Activated naive CD8-positive, alpha-beta T cell treated with anti-CD3 and anti-CD28 coated beads, Interleukin-2, amount 50 U/mL, for 24 hours (primary cell): ENCODE results near the gene KRTAP24-1.

Source experiments
- ATAC-seq: fragments of 150-1000 bp; cut with Tn5 transposase; one replicate; pipeline ENCODE4 v1.10.0; 2021
- DNase-seq: peaks from one replicate; pipeline ENCODE4 v3.0.0; 2021
- H3K27ac Mint-ChIP-seq: one replicate; pipeline ENCODE4 v1.8.0; 2021; ENCODE audit warnings: mild to moderate bottlenecking, mixed read lengths
- H3K27me3 Mint-ChIP-seq: one replicate; pipeline ENCODE4 v1.8.0; 2021; ENCODE audit warnings: mixed read lengths
- H3K36me3 Mint-ChIP-seq: one replicate; pipeline ENCODE4 v1.8.0; 2021; ENCODE audit warnings: low read depth, mixed read lengths
- H3K4me1 Mint-ChIP-seq: one replicate; pipeline ENCODE4 v1.8.0; 2021; ENCODE audit warnings: mixed read lengths
- H3K4me3 Mint-ChIP-seq: one replicate; pipeline ENCODE4 v1.8.0; 2021; ENCODE audit warnings: mild to moderate bottlenecking, moderate library complexity, mixed read lengths
- H3K9me3 Mint-ChIP-seq: one replicate; pipeline ENCODE4 v1.8.0; 2021; ENCODE audit warnings: mixed read lengths

The KRTAP24-1 gene

DNA sequence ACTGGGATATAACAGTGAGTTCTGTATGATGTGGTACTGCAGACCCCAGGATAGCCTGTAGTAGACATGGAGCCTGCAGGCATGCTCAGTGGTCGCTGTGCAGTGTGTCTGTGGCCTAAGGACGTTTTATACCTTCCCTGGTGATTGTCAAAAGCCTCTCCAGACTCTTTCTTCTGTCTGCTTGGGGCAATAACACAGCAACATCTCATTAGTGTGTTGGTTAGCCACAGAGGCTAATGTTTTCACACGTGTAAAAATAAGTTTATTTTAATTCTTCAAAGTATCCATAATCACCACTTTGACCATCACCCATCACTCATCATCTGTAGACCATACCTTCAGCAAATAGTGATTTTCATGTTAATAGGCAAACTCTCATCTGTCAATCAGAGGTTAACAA lies at the start of gene KRTAP24-1:
TSS of gene KRTAP24-1 (minus strand) at position 101 of the 400 bp plus-strand sequence. CDS start at position 83, 18 bp downstream.
- no peaks in the 10 kb centered on the region for H3K27me3 Mint-ChIP-seq
- DNase-seq (no peak), ATAC-seq (no peak)
- no peaks in the 10 kb centered on the region for H3K36me3 Mint-ChIP-seq
- H3K27ac Mint-ChIP-seq = no peak within 1 kb of the TSS
- H3K9me3 Mint-ChIP-seq = no peaks in the 10 kb centered on the region
- H3K4me3 Mint-ChIP-seq = no peak within 1 kb of the TSS
- no peaks in the 10 kb centered on the region for H3K4me1 Mint-ChIP-seq

GRCh38 chr21:30329203-30329875 lies 46.6 kb upstream of the KRTAP24-1 start:
- Mint-ChIP-seq H3K27ac (no peak overlapping the region), H3K36me3 (no peaks in the 10 kb centered on the region), H3K4me3 (no peak overlapping the region), H3K4me1 (no peaks in the 10 kb centered on the region), H3K27me3 (no peaks in the 10 kb centered on the region), H3K9me3 (peaks cover 4% of the 10 kb centered on the region)
- no peak for DNase-seq
- ATAC-seq = no peak

GRCh38 chr21:30326390-30326789 lies 43.6 kb upstream of the KRTAP24-1 start:
- no peaks in the 10 kb centered on the region for H3K4me1 Mint-ChIP-seq
- H3K4me3 Mint-ChIP-seq = no peak overlapping the region
- no peaks in the 10 kb centered on the region for H3K27me3 Mint-ChIP-seq
- DNase-seq = no peak
- H3K27ac Mint-ChIP-seq = no peak overlapping the region
- no peak for ATAC-seq
- H3K36me3 Mint-ChIP-seq = no peaks in the 10 kb centered on the region
- H3K9me3 Mint-ChIP-seq = peaks cover 4% of the 10 kb centered on the region

DNA sequence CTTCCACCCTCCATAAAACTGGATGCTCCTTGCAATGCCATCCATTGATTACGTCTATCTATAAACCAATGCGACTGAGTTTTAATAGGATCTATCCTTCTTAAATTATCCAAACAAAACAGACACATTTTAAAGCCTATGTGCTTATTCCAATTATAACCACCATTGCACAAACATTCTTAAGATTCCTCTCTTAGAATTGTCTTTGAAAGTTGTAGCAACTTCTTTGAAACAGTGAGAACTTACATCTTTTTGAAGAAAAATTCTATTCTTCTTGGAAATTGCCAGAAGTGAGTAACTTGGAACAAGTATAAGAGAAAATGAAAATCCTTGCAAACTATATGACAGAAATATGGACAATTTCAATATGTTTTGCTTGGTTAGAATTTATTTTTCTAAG lies 37.5 kb upstream of the KRTAP24-1 start, which contains the start of gene KRTAP26-1:
TSS of gene KRTAP26-1 (minus strand) at position 101 of the 400 bp plus-strand sequence. CDS start 280 bp downstream, outside the sequence.
- H3K4me1 Mint-ChIP-seq = no peaks in the 10 kb centered on the region
- no peak for DNase-seq
- H3K27ac Mint-ChIP-seq = no peak within 1 kb of the TSS
- H3K36me3 Mint-ChIP-seq = no peaks in the 10 kb centered on the region
- no peak within 1 kb of the TSS for H3K4me3 Mint-ChIP-seq
- ATAC-seq = no peak
- no peaks in the 10 kb centered on the region for H3K27me3 Mint-ChIP-seq
- H3K9me3 Mint-ChIP-seq = no peaks in the 10 kb centered on the region

- H3K4me1 Mint-ChIP-seq = no peaks in the 10 kb centered on the region
- no peaks in the 10 kb centered on the region for H3K9me3 Mint-ChIP-seq
- no peak overlapping the region for H3K27ac Mint-ChIP-seq
- DNase-seq (no peak), ATAC-seq (no peak)
- H3K27me3 Mint-ChIP-seq = no peaks in the 10 kb centered on the region
- H3K4me3 Mint-ChIP-seq = no peak overlapping the region
- H3K36me3 Mint-ChIP-seq = no peaks in the 10 kb centered on the region
Measured at GRCh38 chr21:30315701-30316100, 33.0 kb upstream of the KRTAP24-1 start.

- ATAC-seq (no peak), DNase-seq (no peak)
- Mint-ChIP-seq H3K27me3 (peaks cover 3% of the 10 kb centered on the region), H3K27ac (no peak overlapping the region), H3K36me3 (no peaks in the 10 kb centered on the region), H3K9me3 (peaks cover 4% of the 10 kb centered on the region), H3K4me1 (no peaks in the 10 kb centered on the region), H3K4me3 (no peak overlapping the region)
Measured at GRCh38 chr21:30306884-30307283, 24.1 kb upstream of the KRTAP24-1 start.

DNA sequence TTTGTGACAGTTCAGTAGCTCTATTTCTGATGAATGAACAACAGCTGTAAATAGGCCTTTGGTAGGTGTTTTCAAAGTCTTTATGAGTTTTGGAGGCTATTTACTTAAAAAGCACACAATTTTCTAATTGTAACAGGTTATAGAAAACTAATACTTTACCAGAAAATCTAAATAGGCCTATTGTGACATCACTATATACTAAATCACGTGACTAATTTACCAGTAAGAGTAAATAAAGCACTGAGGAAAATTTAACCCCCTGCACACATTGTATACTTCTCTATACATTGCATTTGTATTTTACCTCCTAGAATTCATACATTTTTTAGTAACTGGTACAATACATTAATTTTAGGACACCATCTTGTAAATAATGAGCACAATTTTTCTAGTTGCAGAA lies 22.4 kb upstream of the KRTAP24-1 start:
- Mint-ChIP-seq H3K36me3 (no peaks in the 10 kb centered on the region), H3K4me1 (no peaks in the 10 kb centered on the region), H3K27ac (no peak overlapping the region), H3K4me3 (no peak overlapping the region), H3K9me3 (peaks cover 4% of the 10 kb centered on the region), H3K27me3 (peaks cover 3% of the 10 kb centered on the region)
- no peak for ATAC-seq
- no peak for DNase-seq

DNA sequence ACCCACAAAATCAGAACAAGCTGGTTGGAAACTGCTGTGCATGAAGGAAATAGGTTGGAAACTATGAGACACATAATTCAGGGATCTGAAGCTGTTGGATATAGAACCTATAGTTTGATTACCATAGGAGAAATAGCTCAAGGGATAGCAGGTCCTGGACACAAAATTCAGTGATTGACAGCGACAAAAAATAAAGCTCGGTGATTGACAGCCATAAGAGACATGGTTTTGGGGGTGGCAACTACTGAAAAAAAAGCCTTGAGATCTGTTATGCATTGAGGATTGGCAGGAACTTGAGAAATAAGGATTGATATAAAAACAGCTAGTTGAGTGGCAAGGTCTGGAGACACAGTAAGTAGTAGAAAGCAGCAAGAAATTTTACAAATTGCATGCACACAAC lies 6.5 kb upstream of the KRTAP24-1 start, which contains the start of gene KRTAP25-1:
TSS of gene KRTAP25-1 (minus strand) at position 300 of the 400 bp plus-strand sequence. CDS start at position 276, 24 bp downstream.
- no peak within 1 kb of the TSS for H3K4me3 Mint-ChIP-seq
- H3K27me3 Mint-ChIP-seq = no peaks in the 10 kb centered on the region
- H3K9me3 Mint-ChIP-seq = no peaks in the 10 kb centered on the region
- no peaks in the 10 kb centered on the region for H3K36me3 Mint-ChIP-seq
- DNase-seq (no peak), ATAC-seq (no peak)
- H3K27ac Mint-ChIP-seq = no peak within 1 kb of the TSS
- H3K4me1 Mint-ChIP-seq = no peaks in the 10 kb centered on the region

DNA sequence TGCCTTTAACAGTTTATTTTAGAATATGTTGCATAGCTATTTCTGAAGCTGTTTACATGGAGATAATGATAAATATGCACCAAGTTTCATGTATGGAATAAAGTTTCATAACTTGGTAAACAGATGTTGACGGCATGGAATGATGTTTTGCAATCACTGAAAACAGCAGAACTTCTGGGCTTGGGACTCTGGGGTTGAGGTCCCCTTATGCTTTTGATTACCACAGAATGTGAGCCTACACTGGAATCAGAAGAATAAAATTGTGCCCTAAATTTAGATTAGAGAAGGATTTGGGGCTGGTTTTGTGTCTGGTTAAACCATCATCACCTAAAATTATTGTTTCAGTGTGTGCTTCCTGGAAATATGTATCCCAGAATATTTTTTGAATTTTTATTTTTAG lies 11.1 kb downstream of the KRTAP24-1 start:
- Mint-ChIP-seq H3K4me1 (no peaks in the 10 kb centered on the region), H3K4me3 (no peak overlapping the region), H3K27me3 (no peaks in the 10 kb centered on the region), H3K9me3 (no peaks in the 10 kb centered on the region), H3K36me3 (no peaks in the 10 kb centered on the region), H3K27ac (no peak overlapping the region)
- ATAC-seq (no peak), DNase-seq (no peak)

DNA sequence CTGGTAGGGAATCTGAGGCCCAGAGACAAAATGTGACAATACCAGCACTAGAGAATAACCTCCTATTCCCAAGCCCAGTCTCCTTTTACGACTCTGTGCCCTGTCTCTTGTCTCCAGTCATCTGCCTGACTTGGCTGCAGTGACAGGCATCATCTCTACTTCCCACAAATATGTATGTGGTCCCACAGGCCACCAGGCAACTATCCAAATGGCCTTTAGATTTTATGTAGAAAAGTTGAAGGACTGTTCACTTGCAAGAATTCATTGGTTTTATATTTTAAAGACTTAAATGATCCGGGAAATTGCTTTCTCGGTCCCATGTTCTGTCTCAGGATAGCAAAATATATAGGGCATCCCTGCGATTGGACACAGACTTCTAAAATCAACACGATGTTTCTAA lies 11.6 kb downstream of the KRTAP24-1 start:
- no peak for ATAC-seq

DNA sequence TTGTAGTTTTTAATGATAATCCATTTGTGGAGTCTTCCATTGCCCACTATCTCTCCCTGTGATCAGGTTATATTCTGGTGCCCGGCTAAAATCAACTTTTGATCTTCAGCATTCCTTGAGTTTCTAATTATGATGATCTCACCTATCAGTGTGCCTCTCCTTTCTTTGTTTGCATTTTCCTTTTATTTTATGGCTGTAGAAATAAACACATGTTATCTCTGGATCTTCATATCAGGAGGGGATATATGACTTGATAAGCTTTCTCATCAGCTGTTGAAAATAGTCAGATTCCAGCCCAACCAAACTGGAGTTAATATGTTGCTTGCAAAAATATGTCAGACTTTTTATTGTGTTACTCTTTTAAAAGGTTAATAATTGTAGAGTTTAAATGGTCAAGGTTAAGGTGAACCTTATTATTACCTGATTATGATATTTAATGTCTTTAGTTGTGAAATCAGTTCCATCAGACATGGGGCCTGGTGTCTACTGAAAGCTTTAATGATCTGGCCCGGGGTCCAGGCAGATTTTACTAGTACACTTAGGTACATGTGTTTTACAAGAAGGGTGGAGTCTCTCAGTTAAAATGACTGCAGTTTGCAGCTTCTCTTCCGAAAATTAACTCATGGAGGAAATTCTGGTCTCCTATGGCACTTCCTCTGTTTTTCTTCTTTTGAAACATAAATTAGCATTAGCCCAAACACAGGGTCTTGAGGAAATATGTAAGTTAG lies 12.8 kb downstream of the KRTAP24-1 start:
- ATAC-seq (no peak), DNase-seq (no peak)
- Mint-ChIP-seq H3K27ac (no peak overlapping the region), H3K9me3 (no peaks in the 10 kb centered on the region), H3K4me3 (no peak overlapping the region), H3K4me1 (no peaks in the 10 kb centered on the region), H3K27me3 (no peaks in the 10 kb centered on the region), H3K36me3 (no peaks in the 10 kb centered on the region)

More for the DNA sequence above, 11.6 kb downstream of the KRTAP24-1 start:
- Mint-ChIP-seq H3K27ac (no peak overlapping the region), H3K4me3 (no peak overlapping the region), H3K4me1 (no peaks in the 10 kb centered on the region), H3K27me3 (no peaks in the 10 kb centered on the region), H3K9me3 (no peaks in the 10 kb centered on the region), H3K36me3 (no peaks in the 10 kb centered on the region)
- DNase-seq = no peak

DNA sequence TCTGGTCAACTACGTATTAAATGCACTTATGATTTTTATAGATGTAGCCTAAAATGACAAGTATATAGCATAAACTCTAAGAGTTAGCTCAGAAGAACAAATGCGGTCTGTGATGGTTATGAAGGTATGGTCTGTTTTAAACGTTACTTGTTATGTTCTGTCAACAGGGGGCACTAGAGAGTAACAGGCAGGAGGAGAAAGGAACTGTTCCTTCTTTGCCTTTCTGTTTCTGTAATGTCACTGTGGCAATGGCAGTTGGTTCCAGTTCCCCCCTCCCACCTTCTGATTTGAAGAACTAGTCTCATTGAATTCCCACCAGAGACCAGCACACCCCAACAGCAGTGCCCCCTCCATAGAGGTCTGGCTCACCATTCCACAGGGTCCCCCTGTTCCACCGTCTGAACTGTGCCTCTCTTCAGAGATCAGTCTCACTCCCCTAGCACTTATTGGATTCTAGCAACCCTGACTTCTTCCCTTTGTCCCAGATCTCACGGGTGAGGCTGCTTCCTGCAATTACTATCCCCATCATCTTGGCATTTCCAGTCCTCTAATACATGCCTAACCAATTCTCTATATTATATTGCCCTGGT lies 14.0 kb downstream of the KRTAP24-1 start:
- Mint-ChIP-seq H3K27me3 (no peaks in the 10 kb centered on the region), H3K4me1 (no peaks in the 10 kb centered on the region), H3K36me3 (no peaks in the 10 kb centered on the region), H3K9me3 (no peaks in the 10 kb centered on the region), H3K27ac (no peak overlapping the region), H3K4me3 (no peak overlapping the region)
- no peak for DNase-seq
- ATAC-seq = no peak

- Mint-ChIP-seq H3K4me1 (no peaks in the 10 kb centered on the region), H3K36me3 (no peaks in the 10 kb centered on the region), H3K4me3 (no peak overlapping the region), H3K9me3 (no peaks in the 10 kb centered on the region), H3K27me3 (no peaks in the 10 kb centered on the region), H3K27ac (no peak overlapping the region)
- no peak for ATAC-seq
- DNase-seq = no peak
Measured at GRCh38 chr21:30257773-30258172, 25.0 kb downstream of the KRTAP24-1 start.

- H3K27ac Mint-ChIP-seq = no peak overlapping the region
Measured at GRCh38 chr21:30256100-30256499, 26.6 kb downstream of the KRTAP24-1 start.

DNA sequence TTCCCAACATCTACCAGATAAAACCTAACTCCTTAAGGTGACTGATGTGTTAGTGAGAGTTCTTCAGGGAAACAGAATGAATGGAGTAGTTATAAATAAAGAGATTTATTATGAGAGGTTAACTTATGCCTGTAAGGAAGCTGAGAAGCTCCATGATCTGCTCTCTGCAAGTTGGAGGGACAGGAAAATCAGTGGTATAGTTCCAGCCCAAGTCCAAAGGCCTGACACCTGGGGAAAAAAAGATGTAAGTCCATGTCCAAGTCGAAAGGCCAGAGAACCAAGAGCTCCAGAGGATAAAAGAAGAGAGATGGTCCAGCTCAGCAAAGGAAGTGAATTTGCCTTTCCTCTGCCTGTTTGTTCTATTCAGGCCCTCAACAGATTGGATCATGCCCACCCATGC lies 27.1 kb downstream of the KRTAP24-1 start:
- Mint-ChIP-seq H3K4me1 (no peaks in the 10 kb centered on the region), H3K27me3 (no peaks in the 10 kb centered on the region), H3K9me3 (no peaks in the 10 kb centered on the region), H3K36me3 (no peaks in the 10 kb centered on the region), H3K27ac (no peak overlapping the region), H3K4me3 (no peak overlapping the region)
- ATAC-seq (no peak), DNase-seq (no peak)

More at GRCh38 chr21:30256100-30256499, 26.6 kb downstream of the KRTAP24-1 start:
- DNase-seq = no peak
- no peak overlapping the region for H3K4me3 Mint-ChIP-seq
- no peaks in the 10 kb centered on the region for H3K36me3 Mint-ChIP-seq
- no peak for ATAC-seq
- H3K9me3 Mint-ChIP-seq = no peaks in the 10 kb centered on the region
- H3K27me3 Mint-ChIP-seq = no peaks in the 10 kb centered on the region
- no peaks in the 10 kb centered on the region for H3K4me1 Mint-ChIP-seq
